Stimulated activated effector memory CD8-positive, alpha-beta T cell treated with anti-CD3 and anti-CD28 coated beads, Interleukin-12 subunit alpha, Interleukin-12 subunit beta, amount 100 ng/mL, for 72 hours (primary cell): ENCODE measurements around the gene BMPR1B.

Source experiments
- ATAC-seq: fragments of 150-1000 bp; cut with Tn5 transposase; 2 replicates; pipeline ENCODE4 v1.10.0; 2021
- DNase-seq, 2 donors: peaks; one replicate each; pipeline ENCODE4 v3.0.0; 2021 to 2022; ENCODE audit warnings: low spot score in 2 of 2
- H3K27ac Mint-ChIP-seq: one replicate; pipeline ENCODE4 v1.8.0; 2022; ENCODE audit warnings: mild to moderate bottlenecking, mixed read lengths
- H3K36me3 Mint-ChIP-seq: one replicate; pipeline ENCODE4 v1.8.0; 2022; ENCODE audit warnings: mild to moderate bottlenecking, mixed read lengths
- H3K4me1 Mint-ChIP-seq: one replicate; pipeline ENCODE4 v1.8.0; 2022; ENCODE audit warnings: mixed read lengths
- H3K4me3 Mint-ChIP-seq: one replicate; pipeline ENCODE4 v1.8.0; 2022; ENCODE audit warnings: mild to moderate bottlenecking, mixed read lengths
- H3K9me3 Mint-ChIP-seq: one replicate; pipeline ENCODE4 v1.8.0; 2022; ENCODE audit warnings: mixed read lengths

BMPR1B gene

DNA sequence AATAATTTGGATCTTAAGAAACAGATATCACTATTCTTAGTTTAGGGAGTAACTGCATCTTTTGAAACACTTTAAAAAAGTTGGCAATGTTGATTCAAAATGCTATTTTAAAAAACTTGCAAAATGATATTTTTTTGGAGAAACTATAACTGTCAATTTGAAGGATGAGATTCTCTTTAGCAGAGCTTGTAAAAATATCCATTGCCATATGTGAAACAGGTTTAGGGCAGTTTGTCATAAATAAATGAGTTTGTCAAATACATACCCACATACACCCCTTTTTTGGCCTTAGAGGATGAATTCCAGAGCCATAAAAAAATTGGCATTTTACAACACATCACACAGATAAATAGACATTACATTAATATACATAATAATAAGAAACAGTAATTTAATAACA, 174.6 kb downstream of the BMPR1B start:
- no peak for ATAC-seq
- DNase-seq: no peak
- Mint-ChIP-seq H3K36me3 (no peaks in the 10 kb centered on the region), H3K4me1 (no peaks in the 10 kb centered on the region), H3K9me3 (peaks cover 5% of the 10 kb centered on the region), H3K27ac (no peak overlapping the region), H3K4me3 (no peak overlapping the region)

DNA sequence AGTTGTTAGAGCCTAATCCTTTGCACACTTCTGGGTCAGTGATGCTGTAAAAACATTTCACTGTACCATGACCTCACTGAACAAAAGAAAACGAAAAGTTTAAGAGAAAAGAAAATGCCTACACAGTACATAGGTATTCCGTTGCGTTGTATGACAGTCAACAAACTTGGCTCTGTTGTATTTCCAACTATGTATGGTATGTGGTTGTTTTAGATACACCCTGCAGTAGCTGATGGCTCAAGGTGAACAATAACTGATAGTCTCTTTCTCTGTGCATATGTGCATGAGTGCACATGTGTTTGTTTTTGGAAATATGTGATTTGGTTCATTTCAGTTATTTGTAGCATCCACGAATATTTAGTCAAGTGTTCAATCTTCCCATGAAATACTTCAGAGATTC, 176.0 kb downstream of the BMPR1B start:
- no peak for ATAC-seq
- peaks cover 5% of the 10 kb centered on the region for H3K9me3 Mint-ChIP-seq
- H3K4me1 Mint-ChIP-seq: no peaks in the 10 kb centered on the region
- no peak overlapping the region for H3K27ac Mint-ChIP-seq
- H3K4me3 Mint-ChIP-seq: no peak overlapping the region
- H3K36me3 Mint-ChIP-seq: no peaks in the 10 kb centered on the region
- no peak for DNase-seq

DNA sequence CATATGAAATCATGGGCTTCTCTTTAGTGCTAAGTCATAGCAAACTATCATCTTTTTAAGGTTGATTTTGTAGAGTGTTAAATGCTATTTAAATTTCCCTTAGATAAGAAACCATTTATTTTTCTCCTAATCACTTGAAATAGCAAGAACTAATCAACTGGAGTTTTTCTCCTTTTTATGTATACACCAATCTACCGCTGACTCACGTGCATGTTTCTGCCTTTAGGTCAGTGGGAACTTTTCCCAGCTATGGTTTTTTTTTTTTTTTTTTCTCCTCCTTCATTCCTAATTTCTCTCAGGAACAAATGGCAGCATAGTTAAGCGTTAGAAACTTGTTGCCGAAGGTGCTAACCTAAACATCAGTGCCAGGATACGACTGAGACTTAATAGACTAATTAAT, 176.4 kb downstream of the BMPR1B start:
- H3K27ac Mint-ChIP-seq: no peak overlapping the region
- H3K9me3 Mint-ChIP-seq: peaks cover 5% of the 10 kb centered on the region
- no peaks in the 10 kb centered on the region for H3K36me3 Mint-ChIP-seq
- H3K4me1 Mint-ChIP-seq: no peaks in the 10 kb centered on the region
- DNase-seq (no peak), ATAC-seq (no peak)
- H3K4me3 Mint-ChIP-seq: no peak overlapping the region

DNA sequence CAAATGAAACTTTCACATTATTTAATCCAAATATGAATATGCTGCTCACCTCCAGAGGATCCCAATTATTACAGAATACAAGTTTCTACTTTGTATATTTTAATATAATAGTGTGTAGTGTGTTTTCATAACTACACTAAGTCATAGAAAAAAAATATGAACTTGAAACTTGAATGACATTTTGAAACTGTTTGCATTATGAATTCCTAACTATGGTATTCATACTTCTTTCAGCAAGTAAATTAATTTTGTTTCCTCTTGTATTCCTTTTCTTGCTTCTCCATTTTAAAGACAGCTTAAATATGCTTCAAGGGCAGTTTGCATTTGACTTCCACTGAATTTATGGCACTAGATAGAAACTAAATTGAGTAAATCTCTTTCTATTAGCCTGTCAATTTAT, 177.1 kb downstream of the BMPR1B start:
- Mint-ChIP-seq H3K9me3 (peaks cover under 1% of the 10 kb centered on the region), H3K27ac (no peak overlapping the region), H3K36me3 (no peaks in the 10 kb centered on the region), H3K4me3 (no peak overlapping the region), H3K4me1 (no peaks in the 10 kb centered on the region)
- ATAC-seq (no peak), DNase-seq (no peak)

DNA sequence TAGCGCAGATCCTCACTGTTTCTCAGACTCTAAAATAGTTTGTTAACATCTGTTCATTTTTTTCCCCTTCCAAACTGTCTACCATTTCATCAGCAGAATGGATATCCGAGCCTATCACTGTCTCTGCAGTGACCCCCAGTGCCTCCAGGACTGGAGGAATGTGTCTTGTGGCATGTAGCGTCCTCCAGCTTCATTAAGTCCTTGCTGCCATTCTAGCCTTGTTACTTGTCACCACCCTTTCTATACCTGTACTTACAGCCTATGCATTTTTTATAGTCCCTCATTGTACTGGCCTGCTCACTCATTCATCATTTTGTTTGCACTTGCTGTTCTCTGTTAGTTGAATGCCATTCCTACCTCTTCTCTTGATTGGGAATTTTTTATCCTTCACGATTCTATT, 179.1 kb downstream of the BMPR1B start:
- ATAC-seq: no peak
- H3K4me3 Mint-ChIP-seq: no peak overlapping the region
- H3K36me3 Mint-ChIP-seq: no peaks in the 10 kb centered on the region
- DNase-seq: no peak
- no peak overlapping the region for H3K27ac Mint-ChIP-seq
- H3K4me1 Mint-ChIP-seq: no peaks in the 10 kb centered on the region
- no peaks in the 10 kb centered on the region for H3K9me3 Mint-ChIP-seq

DNA sequence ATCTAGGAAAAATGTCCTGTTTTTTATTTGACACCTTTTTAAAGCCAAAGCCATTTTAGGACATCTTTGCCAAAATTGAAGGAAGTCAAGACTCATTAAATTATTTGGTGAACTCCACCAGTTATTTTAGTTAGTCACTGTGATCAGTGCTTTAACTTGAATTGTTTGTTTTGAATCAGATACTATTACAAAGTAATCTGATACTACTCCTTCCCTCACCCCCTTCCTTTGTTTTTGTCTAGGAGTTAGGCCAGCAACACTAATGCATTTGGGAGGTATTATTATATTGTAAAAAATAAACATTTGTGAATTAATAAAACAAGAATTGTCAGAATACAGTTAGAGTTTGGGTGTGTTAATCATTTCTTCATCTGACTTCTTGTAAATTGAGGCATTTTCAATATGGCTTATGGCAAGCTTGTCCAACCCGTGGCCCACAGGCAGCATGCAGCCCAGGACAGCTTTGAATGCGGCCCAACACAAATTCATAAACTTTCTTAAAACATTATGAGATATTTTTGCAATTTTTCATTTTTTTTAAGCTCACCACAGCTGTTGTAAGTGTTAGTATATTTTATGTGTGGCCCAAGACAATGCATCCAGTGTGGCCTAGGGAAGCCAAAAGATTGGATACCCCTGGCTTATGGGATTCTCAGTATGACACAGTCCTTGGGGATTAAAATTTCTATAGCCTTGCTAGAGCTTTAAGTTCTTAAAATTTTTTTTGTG, 182.2 kb downstream of the BMPR1B start:
- no peaks in the 10 kb centered on the region for H3K4me1 Mint-ChIP-seq
- no peak overlapping the region for H3K27ac Mint-ChIP-seq
- H3K36me3 Mint-ChIP-seq: no peaks in the 10 kb centered on the region
- H3K9me3 Mint-ChIP-seq: no peaks in the 10 kb centered on the region
- H3K4me3 Mint-ChIP-seq: no peak overlapping the region
- DNase-seq (no peak), ATAC-seq (no peak)

DNA sequence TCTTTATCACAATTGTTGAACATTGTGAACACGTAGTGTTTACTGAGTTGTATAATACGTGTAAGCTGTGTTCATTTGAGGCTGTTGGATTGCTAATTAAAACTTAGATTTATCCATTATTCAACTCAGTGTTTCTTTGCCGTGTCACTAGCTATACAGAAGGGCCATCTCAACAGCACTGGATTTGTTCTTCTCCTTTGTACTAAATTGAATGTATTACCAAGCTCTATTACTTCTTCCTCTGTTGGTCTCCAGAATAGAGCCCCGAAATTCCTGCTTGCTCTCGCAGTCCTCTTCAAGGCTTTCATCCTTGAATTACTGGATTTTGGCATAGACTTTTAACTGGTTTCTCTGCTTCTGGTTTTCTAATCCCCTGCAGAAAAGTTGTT, 182.8 kb downstream of the BMPR1B start:
- H3K4me3 Mint-ChIP-seq: no peak overlapping the region
- no peak for ATAC-seq
- no peaks in the 10 kb centered on the region for H3K4me1 Mint-ChIP-seq
- no peaks in the 10 kb centered on the region for H3K36me3 Mint-ChIP-seq
- no peak for DNase-seq
- H3K9me3 Mint-ChIP-seq: no peaks in the 10 kb centered on the region
- no peak overlapping the region for H3K27ac Mint-ChIP-seq

DNA sequence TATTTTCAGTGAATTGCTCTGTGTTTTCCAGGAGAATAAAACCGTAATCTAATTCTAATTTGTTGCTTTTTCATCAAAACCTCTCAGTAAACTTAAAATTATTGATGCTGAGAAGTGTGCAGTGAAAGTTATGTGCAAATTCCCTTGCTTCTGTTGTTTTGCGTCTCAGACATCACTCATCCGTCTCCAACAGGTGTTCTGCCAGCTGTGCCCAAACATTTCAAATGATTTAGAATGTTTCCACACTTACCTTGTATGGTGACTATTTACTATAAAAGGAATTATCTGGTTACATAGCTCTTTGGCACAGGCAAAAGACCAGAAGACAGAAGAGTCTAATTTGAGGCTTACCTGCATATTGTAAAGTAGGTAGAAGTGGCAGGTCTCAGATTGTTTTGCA, 184.0 kb downstream of the BMPR1B start:
- Mint-ChIP-seq H3K9me3 (no peaks in the 10 kb centered on the region), H3K4me1 (no peaks in the 10 kb centered on the region), H3K27ac (no peak overlapping the region), H3K36me3 (no peaks in the 10 kb centered on the region), H3K4me3 (no peak overlapping the region)
- no peak for ATAC-seq
- no peak for DNase-seq

DNA sequence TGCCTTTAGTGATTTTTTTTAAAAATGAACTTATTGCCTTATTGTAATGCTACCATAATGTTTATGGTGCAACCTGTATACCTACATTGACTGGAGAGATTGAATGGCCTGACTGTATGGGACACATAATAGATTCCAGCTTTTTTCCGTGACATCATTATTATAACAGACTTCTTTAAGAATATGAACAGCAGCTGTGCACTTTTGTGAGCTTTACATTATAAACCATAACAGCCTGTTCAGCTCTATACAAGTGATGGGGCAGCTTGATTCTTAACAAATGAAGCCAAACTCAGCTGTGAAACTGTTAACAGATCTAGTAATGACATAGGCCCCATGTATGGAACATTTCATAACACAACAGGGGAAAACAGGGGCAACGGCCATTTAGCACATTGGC, 187.0 kb downstream of the BMPR1B start:
- no peak for ATAC-seq
- DNase-seq: no peak
- H3K36me3 Mint-ChIP-seq: no peaks in the 10 kb centered on the region
- H3K9me3 Mint-ChIP-seq: peaks cover 3% of the 10 kb centered on the region
- no peaks in the 10 kb centered on the region for H3K4me1 Mint-ChIP-seq
- H3K4me3 Mint-ChIP-seq: no peak overlapping the region
- H3K27ac Mint-ChIP-seq: no peak overlapping the region

DNA sequence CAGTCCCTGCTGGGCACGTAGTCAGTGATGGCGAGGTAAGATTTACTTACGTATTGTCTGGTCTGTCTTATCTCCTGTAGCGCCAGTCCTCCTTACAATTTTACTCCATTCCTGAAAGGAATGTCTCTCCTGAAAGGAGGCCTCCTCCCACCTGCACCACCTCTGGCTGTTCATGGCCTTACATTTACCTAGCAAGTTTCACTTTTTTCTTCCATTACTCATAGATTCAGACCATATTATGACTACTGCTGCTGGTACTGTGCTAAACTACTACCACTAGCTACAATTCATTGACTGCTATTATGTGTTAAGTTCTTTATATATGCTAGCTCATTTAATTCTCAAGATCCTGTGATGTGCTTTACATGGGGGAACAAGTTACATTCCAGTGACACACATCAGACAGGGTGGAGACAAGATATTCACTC, 189.9 kb downstream of the BMPR1B start:
- Mint-ChIP-seq H3K36me3 (no peaks in the 10 kb centered on the region), H3K9me3 (peaks cover 9% of the 10 kb centered on the region), H3K4me3 (no peak overlapping the region), H3K4me1 (no peaks in the 10 kb centered on the region), H3K27ac (no peak overlapping the region)
- ATAC-seq (no peak), DNase-seq (no peak)

DNA sequence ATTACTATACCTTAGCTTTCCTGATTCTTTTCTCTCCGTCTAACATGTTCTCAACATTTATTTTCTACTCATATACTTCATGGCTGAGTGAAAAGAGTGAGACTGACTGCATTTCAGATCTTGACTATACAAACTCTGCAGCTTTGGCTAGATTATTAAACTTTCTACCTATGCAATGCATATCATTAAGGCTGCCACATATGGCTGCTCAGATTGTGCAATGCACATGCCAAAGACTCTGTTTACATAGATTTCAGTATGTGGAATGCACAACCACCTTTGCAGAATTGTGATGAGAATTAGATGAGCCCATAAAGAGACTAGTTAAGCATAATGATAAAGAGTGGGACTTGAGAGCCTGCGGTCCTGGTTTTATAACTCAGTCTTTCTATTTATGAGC, 196.5 kb downstream of the BMPR1B start:
- no peaks in the 10 kb centered on the region for H3K36me3 Mint-ChIP-seq
- DNase-seq (no peak), ATAC-seq (no peak)
- H3K4me3 Mint-ChIP-seq: no peak overlapping the region
- H3K4me1 Mint-ChIP-seq: no peaks in the 10 kb centered on the region
- peaks cover 15% of the 10 kb centered on the region for H3K9me3 Mint-ChIP-seq
- H3K27ac Mint-ChIP-seq: no peak overlapping the region

DNA sequence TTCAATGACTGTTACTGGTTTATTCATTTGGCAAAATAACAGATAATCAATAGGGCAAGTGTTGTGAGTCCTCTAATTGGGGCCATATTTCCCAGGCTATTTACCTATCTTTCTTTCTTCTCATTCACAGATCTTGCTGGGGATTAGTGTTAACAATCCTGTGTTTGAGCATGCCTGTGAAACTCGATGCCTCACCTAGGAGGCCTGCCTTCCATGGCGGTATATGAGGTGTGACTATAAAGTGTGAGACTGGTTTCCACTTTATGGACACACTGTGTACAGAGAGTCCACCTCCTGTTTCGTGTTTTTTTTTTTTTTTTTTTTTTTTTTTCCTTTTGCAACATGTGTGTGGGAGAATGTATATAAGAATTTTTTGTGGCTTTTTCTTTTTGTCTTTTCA, 199.3 kb downstream of the BMPR1B start:
- Mint-ChIP-seq H3K4me1 (no peaks in the 10 kb centered on the region), H3K27ac (no peak overlapping the region), H3K9me3 (peaks cover 12% of the 10 kb centered on the region), H3K4me3 (no peak overlapping the region), H3K36me3 (no peaks in the 10 kb centered on the region)
- ATAC-seq (no peak), DNase-seq (no peak)

DNA sequence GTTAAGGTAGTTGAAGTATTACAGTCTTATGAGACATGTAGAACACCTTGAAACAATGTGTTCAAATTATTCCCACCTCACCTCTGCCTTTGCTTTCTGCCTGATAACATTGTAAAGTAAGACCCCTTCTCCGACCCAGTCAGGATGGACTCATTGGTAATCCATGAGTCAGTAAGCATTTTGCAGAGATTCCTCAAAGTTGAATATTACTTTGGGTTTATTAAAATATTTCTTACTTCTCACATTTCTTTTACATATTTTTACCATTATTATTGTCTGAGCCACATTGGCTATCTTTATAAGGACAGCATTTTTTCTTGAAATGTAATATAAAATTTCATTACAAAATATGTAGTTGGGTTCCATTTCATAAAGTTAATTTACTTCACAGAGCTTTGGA, 201.6 kb downstream of the BMPR1B start:
- H3K4me3 Mint-ChIP-seq: no peak overlapping the region
- DNase-seq: no peak
- no peaks in the 10 kb centered on the region for H3K4me1 Mint-ChIP-seq
- H3K27ac Mint-ChIP-seq: no peak overlapping the region
- H3K36me3 Mint-ChIP-seq: no peaks in the 10 kb centered on the region
- no peak for ATAC-seq
- H3K9me3 Mint-ChIP-seq: peaks cover 11% of the 10 kb centered on the region

DNA sequence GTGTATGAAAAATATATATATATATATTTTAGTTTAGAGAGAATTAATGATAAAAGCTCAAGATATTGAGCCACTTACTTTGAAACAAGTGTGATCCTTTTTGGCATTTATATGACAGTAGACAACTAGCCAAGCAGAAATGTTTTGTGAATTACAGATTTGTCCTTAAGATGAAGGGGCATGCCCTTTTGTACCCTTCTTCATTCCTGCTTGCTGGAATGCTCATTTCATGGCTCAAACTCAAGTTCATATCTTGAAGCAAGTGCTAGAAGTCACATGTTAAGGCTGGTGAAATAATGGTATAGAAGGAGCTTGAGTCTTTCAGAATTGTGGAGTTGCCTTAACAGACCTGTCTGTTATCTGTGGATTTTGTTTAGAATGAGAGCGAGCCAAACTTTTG, 203.0 kb downstream of the BMPR1B start:
- no peak for ATAC-seq
- peaks cover 8% of the 10 kb centered on the region for H3K9me3 Mint-ChIP-seq
- H3K4me3 Mint-ChIP-seq: no peak overlapping the region
- H3K36me3 Mint-ChIP-seq: no peaks in the 10 kb centered on the region
- no peak overlapping the region for H3K27ac Mint-ChIP-seq
- no peak for DNase-seq
- H3K4me1 Mint-ChIP-seq: no peaks in the 10 kb centered on the region

DNA sequence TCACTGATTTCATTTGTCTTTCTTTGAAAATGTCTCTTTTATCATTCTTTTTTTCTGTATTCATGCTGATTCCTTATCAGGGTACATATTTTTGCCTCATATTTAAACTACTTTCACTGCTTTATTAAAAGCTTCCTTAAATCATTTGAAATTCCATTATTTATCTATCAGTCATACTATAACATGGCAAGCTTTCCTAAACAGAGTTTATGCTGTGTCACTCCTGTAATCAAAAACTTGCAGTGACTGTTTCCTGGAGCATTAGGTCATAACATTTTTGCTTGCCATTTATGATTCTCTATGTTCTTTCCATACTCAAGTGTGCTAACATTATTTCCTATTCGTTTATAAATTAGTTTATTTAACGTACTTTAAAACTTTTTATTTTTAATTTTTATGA, 203.7 kb downstream of the BMPR1B start:
- Mint-ChIP-seq H3K4me1 (no peaks in the 10 kb centered on the region), H3K4me3 (no peak overlapping the region), H3K9me3 (peaks cover 8% of the 10 kb centered on the region), H3K36me3 (no peaks in the 10 kb centered on the region), H3K27ac (no peak overlapping the region)
- no peak for ATAC-seq
- DNase-seq: no peak

DNA sequence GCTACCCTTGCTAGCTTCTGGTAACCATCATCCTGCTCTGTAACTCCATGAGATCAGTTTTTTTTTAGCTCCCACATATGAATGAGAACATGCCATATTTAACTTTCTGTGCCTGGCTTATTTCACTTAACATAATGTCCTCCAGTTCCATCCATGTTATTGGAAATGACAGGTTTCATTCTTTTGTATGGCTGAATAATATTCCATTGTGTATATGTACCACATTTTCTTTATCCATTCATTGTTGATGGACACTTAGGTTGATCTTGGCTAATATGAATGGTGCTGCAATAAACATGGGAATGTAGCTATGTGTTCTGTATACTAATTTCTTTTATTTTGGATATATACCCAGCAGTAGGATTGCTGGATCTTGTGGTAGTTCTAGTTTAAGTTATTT, 204.7 kb downstream of the BMPR1B start:
- Mint-ChIP-seq H3K27ac (no peak overlapping the region), H3K4me3 (no peak overlapping the region), H3K4me1 (no peaks in the 10 kb centered on the region), H3K9me3 (peaks cover 8% of the 10 kb centered on the region), H3K36me3 (no peaks in the 10 kb centered on the region)
- DNase-seq: no peak
- no peak for ATAC-seq

DNA sequence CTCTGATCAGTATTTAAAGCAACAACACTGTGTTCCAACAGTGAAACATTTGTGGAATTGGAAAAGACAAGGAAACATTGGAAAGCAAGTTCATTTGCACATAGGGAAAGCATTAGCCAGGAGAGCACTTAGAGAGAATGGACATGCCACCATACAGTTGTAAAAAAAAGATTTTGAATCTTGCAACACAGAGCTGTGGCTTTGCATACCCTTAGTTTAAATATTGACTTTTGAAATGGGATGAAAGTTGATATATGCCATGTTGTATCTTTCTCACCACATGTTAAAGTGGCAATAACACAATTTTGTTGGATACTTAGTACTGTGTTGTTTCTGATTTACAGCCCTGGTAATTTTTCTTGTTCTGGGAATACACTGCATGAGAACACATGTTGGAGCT, 208.1 kb downstream of the BMPR1B start:
- no peak overlapping the region for H3K4me3 Mint-ChIP-seq

More for the DNA sequence above, 208.1 kb downstream of the BMPR1B start:
- Mint-ChIP-seq H3K9me3 (peaks cover 3% of the 10 kb centered on the region), H3K27ac (no peak overlapping the region), H3K4me1 (no peaks in the 10 kb centered on the region), H3K36me3 (no peaks in the 10 kb centered on the region)
- ATAC-seq (no peak), DNase-seq (no peak)
